Spleen (tissue), 11 donors: ENCODE data around the gene PRKCH. TPM values are rescaled to one million over a fixed set of nuclear protein-coding genes. Genes with fewer than 3 reads are reported as not detected.

Experiments used
- DNase-seq: peaks from one replicate; pipeline ENCODE4 v3.0.0-alpha.2; 2020
- H3K27ac ChIP-seq, 8 donors: fragments of 200-600 bp; sonication (generic) in 7 of 8; 1 replicate in 4 of 8; 2 replicates in 4 of 8; pipeline versions ENCODE4 v1.5.0 to v1.8.0; 2016 to 2021; ENCODE audit warnings: inconsistent platforms in 4 of 8, mild to moderate bottlenecking in 4 of 8, moderate library complexity in 1 of 8
- H3K27me3 ChIP-seq, 7 donors: fragments of 200-600 bp; sonication (generic) in 6 of 7; replicated peaks in 1 of 7; 1 replicate in 4 of 7; 2 replicates in 3 of 7; pipeline versions ENCODE4 v1.5.0 to v1.8.0; 2016 to 2021; ENCODE audit warnings: inconsistent platforms in 3 of 7, mild to moderate bottlenecking in 1 of 7
- H3K36me3 ChIP-seq, 6 donors: fragments of 200-600 bp; sonication (generic) in 5 of 6; 1 replicate in 4 of 6; 2 replicates in 2 of 6; pipeline versions ENCODE4 v1.5.0 to v1.8.0; 2016 to 2021; ENCODE audit warnings: inconsistent platforms in 2 of 6
- H3K4me1 ChIP-seq, 6 donors: fragments of 200-600 bp; sonication (generic) in 5 of 6; 1 replicate in 3 of 6; 2 replicates in 3 of 6; pipeline versions ENCODE4 v1.5.0 to v1.8.0; 2016 to 2021; ENCODE audit warnings: inconsistent platforms in 3 of 6
- H3K4me3 ChIP-seq, 8 donors: fragments of 200-600 bp; sonication (generic) in 7 of 8; 1 replicate in 4 of 8; 2 replicates in 4 of 8; pipeline versions ENCODE4 v1.5.0 to v1.8.0; 2016 to 2021; ENCODE audit warnings: inconsistent platforms in 4 of 8, mild to moderate bottlenecking in 4 of 8, moderate library complexity in 2 of 8
- H3K9me3 ChIP-seq, 8 donors: fragments of 200-600 bp; sonication (generic) in 7 of 8; 1 replicate in 4 of 8; 2 replicates in 4 of 8; pipeline versions ENCODE4 v1.5.0 to v1.8.0; 2016 to 2021; ENCODE audit warnings: inconsistent platforms in 4 of 8
- CTCF ChIP-seq, 11 experiments: fragments of 200-600 bp in 7 of 11; fragments of 450-650 bp in 4 of 11; sonication (generic) in 4 of 11; IDR thresholded peaks in 8 of 11; conservative IDR thresholded peaks in 3 of 11; 1 replicate in 7 of 11; 2 replicates in 4 of 11; pipeline versions ENCODE4 v1.4.0 to v1.8.0; 2016 to 2021; ENCODE audit warnings: antibody characterized with exemption in 11 of 11, inconsistent platforms in 4 of 11, mild to moderate bottlenecking in 1 of 11
- POLR2A ChIP-seq, 3 donors: fragments of 450-650 bp; IDR thresholded peaks; one replicate each; pipeline ENCODE4 v1.5.1; 2017; ENCODE audit warnings: antibody characterized with exemption in 3 of 3, mild to moderate bottlenecking in 1 of 3
- POLR2AphosphoS5 ChIP-seq, 3 donors: sonication (generic); formaldehyde crosslinking; IDR thresholded peaks; one replicate each; pipeline ENCODE4 v1.5.1; 2017; ENCODE audit warnings: antibody characterized with exemption in 3 of 3
- WGBS, 5 donors: extraction: QIAGEN DNeasy Blood & Tissue Kit in 3 of 5; methylation state at CpG; one replicate each; pipeline versions ENCODE4 v1.1.5 to v1.1.7; 2013 to 2018; 5-methylcytosine and 5-hydroxymethylcytosine counted together
- intact Hi-C: fragments of 100-400 bp; cut with DNase I; formaldehyde crosslinking; loops from one replicate; pipeline ENCODE4 v1.15.0; 2023; ENCODE audit warnings: low total_unique reads
- polyA plus RNA-seq, 3 donors: library from polyadenylated mRNA; stranded (reverse); fragments of 200-250 nt; gene quantifications; one replicate each; pipeline ENCODE4 v1.2.1, GENCODE V29; 2013
- total RNA-seq, 7 donors: library from RNA; depleted of rRNA in 3 of 7; stranded (reverse); fragments of >200 nt in 3 of 7; fragmentation: NEBNext Ultra II Directional in 4 of 7; extraction: Animal tissue kit (Norgen Biotek cat#: 25700) in 4 of 7; gene quantifications; one replicate each; pipeline versions ENCODE4 v1.1.0 to v1.2.1, GENCODE V29; 2016 to 2021
- donor health status: healthy with polysubstance abuse.
- donor health status: DM: no; HTN: no; CAD: no; lungs with moderate emphysema.
- donor health status: DM: no; HTN: no; CAD: no.
- donor health status: Bipolar disorder and iron deficiency.
- donor health status: healthy.
- donor health status: DM: no; HTN: no; CAD: no.
- donor health status: DM: yes; HTN: yes; CAD: no.

The PRKCH gene
- total and polyA plus RNA-seq, 10 donors, result 10.0 to 184 (median 105) TPM

GRCh38 chr14:61491876-61492434 lies 170.6 kb downstream of the PRKCH start:
- DNase-seq, result no peak
- Histone ChIP-seq H3K4me3 (peak overlapping the region in 1 of 8 donors; percentile 47), H3K4me1 (peaks cover 11 to 90% (median 46%) of the 10 kb centered on the region in 6 donors), H3K9me3 (no peaks in the 10 kb centered on the region), H3K27me3 (no peaks in the 10 kb centered on the region), H3K36me3 (peaks cover 0 to 64% (median 6%) of the 10 kb centered on the region in 6 donors), H3K27ac (peak overlapping the region in 7 of 8 donors; percentile 56 to 89 (median 81))
- 51 to 75% (median 65%) methylated on average over 5 of the region's 5 CpGs for WGBS, 5 donors
- intact Hi-C loops, result no loop called here
- TF ChIP-seq POLR2AphosphoS5 (IDR thresholded peaks at IDR 0.05), result peak in 1 of 3 donors; percentile 70
- no peak for TF ChIP-seq CTCF (IDR thresholded peaks at IDR 0.05 in 8 of 11, conservative IDR thresholded peaks at IDR 0.05 in 3 of 11)
- TF ChIP-seq POLR2A (IDR thresholded peaks at IDR 0.05), result no peak

- Histone ChIP-seq H3K4me1 (peaks cover 11 to 85% (median 46%) of the 10 kb centered on the region in 6 donors), H3K27me3 (no peaks in the 10 kb centered on the region), H3K4me3 (peak overlapping the region in 1 of 8 donors; percentile 47), H3K9me3 (no peaks in the 10 kb centered on the region), H3K36me3 (peaks cover 0 to 59% (median 5%) of the 10 kb centered on the region in 6 donors), H3K27ac (peak overlapping the region in 7 of 8 donors; percentile 25 to 89 (median 81))
- TF ChIP-seq CTCF (IDR thresholded peaks at IDR 0.05 in 8 of 11, conservative IDR thresholded peaks at IDR 0.05 in 3 of 11), result no peak
- no peak for TF ChIP-seq POLR2A (IDR thresholded peaks at IDR 0.05)
- no peak for TF ChIP-seq POLR2AphosphoS5 (IDR thresholded peaks at IDR 0.05)
- WGBS, 5 donors, result 74 to 93% (median 88%) methylated on average over 3 of the region's 3 CpGs
- intact Hi-C loops, result no loop called here
- DNase-seq, result no peak
These were observed 171.1 kb downstream of the PRKCH start for GRCh38 chr14:61492474-61492873.

- WGBS, 5 donors, result 62 to 73% (median 67%) methylated on average over 3 of the region's 3 CpGs
- H3K4me1 ChIP-seq, result peaks cover 11 to 86% (median 47%) of the 10 kb centered on the region in 6 donors
- H3K4me3 ChIP-seq, result peak overlapping the region in 1 of 8 donors; percentile 47
- H3K9me3 ChIP-seq, result no peaks in the 10 kb centered on the region
- H3K27me3 ChIP-seq, result no peaks in the 10 kb centered on the region
- H3K27ac ChIP-seq, result peak overlapping the region in 4 of 8 donors; percentile 38 to 89 (median 84)
- TF ChIP-seq POLR2A (IDR thresholded peaks at IDR 0.05), result no peak
- TF ChIP-seq CTCF (IDR thresholded peaks at IDR 0.05 in 8 of 11, conservative IDR thresholded peaks at IDR 0.05 in 3 of 11), result no peak
- TF ChIP-seq POLR2AphosphoS5 (IDR thresholded peaks at IDR 0.05), result no peak
- no peak for DNase-seq
- intact Hi-C loops, result no loop called here
- H3K36me3 ChIP-seq, result peaks cover 0 to 60% (median 5%) of the 10 kb centered on the region in 6 donors
These were observed 171.9 kb downstream of the PRKCH start for GRCh38 chr14:61493239-61493638.

GRCh38 chr14:61494018-61494417 lies 172.6 kb downstream of the PRKCH start:
- peaks cover 12 to 86% (median 50%) of the 10 kb centered on the region in 6 donors for H3K4me1 ChIP-seq
- no peaks in the 10 kb centered on the region for H3K27me3 ChIP-seq
- H3K36me3 ChIP-seq, result peaks cover 0 to 59% (median 5%) of the 10 kb centered on the region in 6 donors
- H3K27ac ChIP-seq, result peak overlapping the region in 3 of 8 donors; percentile 83 to 89 (median 86)
- H3K9me3 ChIP-seq, result no peaks in the 10 kb centered on the region
- no peak for TF ChIP-seq POLR2A (IDR thresholded peaks at IDR 0.05)
- TF ChIP-seq POLR2AphosphoS5 (IDR thresholded peaks at IDR 0.05), result no peak
- TF ChIP-seq CTCF (IDR thresholded peaks at IDR 0.05 in 8 of 11, conservative IDR thresholded peaks at IDR 0.05 in 3 of 11), result no peak
- no peak for DNase-seq
- no peak overlapping the region for H3K4me3 ChIP-seq
- intact Hi-C loops, result no loop called here
- WGBS, 5 donors, result 84 to 97% (median 91%) methylated on average over 1 of the region's 1 CpG
